Erythroblast (primary cell): Measurements from ENCODE around the gene PLSCR5.

Source experiments
- GATA1 ChIP-seq: IDR thresholded peaks from 2 replicates; pipeline ENCODE4 v1.6.1; 2011; ENCODE audit warnings: low read depth, mild to moderate bottlenecking, control low read depth, low read length, moderate library complexity
- POLR2A ChIP-seq: IDR thresholded peaks from 2 replicates; pipeline ENCODE4 v1.6.1; 2011; ENCODE audit warnings: mild to moderate bottlenecking, low read length

DNA sequence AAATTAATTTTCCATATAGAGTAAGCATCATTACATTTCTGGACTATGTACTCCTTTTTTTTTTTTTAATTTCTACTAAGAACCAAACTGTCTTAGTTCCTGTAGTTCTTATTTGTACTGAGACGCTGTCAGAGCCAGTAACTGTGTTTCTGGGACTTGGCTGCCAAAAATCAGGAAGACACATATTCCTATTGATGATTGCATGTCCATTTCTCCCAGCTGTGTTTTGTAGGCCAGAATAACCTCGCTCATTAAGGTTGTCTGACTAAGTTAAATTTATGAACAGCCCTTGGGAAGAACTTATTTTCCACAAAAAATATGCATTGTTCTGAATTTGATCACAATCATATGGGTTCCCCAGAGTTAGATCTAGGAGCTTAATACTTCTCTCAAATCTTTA, 29.5 kb downstream of the PLSCR5 start:
- TF ChIP-seq POLR2A, result no peak
- no peak for TF ChIP-seq GATA1
